Uterus (tissue), 2 donors: Measurements from ENCODE around the gene PTPRN2.

Experiments used
- POLR2A ChIP-seq, 2 donors: fragments of 450-650 bp; IDR thresholded peaks; one replicate each; pipeline ENCODE4 v1.6.1; 2016; ENCODE audit warnings: antibody characterized with exemption in 2 of 2, mild to moderate bottlenecking in 1 of 2, moderate library complexity in 1 of 2
- TF ChIP-seq, protein P1 (sequence below), 4 experiments: fragments of 200-600 bp in 2 of 4; fragments of 450-650 bp in 2 of 4; sonication (generic) in 2 of 4; IDR thresholded peaks; one replicate each; pipeline ENCODE4 v1.5.1; 2016 to 2019; ENCODE audit warnings: antibody characterized with exemption in 4 of 4, mild to moderate bottlenecking in 2 of 4, moderate library complexity in 1 of 4

DNA sequence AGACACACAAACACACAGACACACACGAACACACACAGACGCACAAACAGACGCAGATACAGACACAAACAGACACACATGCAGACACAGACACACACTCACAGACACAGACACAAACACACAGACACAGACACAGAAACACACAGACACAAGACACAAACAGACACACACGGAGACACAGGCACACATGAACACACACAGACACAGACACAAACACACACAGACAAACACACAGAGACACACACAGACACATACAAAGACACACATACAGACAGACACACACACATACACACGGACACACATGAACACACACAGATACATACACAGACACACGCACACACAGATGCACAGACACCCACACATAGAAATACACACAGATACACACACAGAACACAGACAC lies 815.9 kb downstream of the PTPRN2 start:
- TF ChIP-seq, protein P1, sequence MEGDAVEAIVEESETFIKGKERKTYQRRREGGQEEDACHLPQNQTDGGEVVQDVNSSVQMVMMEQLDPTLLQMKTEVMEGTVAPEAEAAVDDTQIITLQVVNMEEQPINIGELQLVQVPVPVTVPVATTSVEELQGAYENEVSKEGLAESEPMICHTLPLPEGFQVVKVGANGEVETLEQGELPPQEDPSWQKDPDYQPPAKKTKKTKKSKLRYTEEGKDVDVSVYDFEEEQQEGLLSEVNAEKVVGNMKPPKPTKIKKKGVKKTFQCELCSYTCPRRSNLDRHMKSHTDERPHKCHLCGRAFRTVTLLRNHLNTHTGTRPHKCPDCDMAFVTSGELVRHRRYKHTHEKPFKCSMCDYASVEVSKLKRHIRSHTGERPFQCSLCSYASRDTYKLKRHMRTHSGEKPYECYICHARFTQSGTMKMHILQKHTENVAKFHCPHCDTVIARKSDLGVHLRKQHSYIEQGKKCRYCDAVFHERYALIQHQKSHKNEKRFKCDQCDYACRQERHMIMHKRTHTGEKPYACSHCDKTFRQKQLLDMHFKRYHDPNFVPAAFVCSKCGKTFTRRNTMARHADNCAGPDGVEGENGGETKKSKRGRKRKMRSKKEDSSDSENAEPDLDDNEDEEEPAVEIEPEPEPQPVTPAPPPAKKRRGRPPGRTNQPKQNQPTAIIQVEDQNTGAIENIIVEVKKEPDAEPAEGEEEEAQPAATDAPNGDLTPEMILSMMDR (IDR thresholded peaks at IDR 0.05) = no peak
- TF ChIP-seq POLR2A (IDR thresholded peaks at IDR 0.05) = no peak
